CD4-positive, alpha-beta memory T cell (primary cell): ENCODE results near the gene ARHGAP9. TPM values are rescaled to one million over a fixed set of nuclear protein-coding genes. Genes with fewer than 3 reads are reported as not detected.

Source experiments
- CTCF ChIA-PET: fragments of 350-600 bp; sonication (Branson Sonifier 250); formaldehyde crosslinking; loops from one replicate; lab custom pipeline; 2021; ENCODE audit warnings: inconsistent platforms; ENCODE audit not compliant: partially characterized antibody; lab: Charles Lee
- POLR2A ChIA-PET: fragments of 350-600 bp; sonication (Branson Sonifier 250); formaldehyde crosslinking; loops from one replicate; lab custom pipeline; 2021; ENCODE audit not compliant: partially characterized antibody; lab: Charles Lee
- DNase-seq, 5 donors: peaks; one replicate each; pipeline versions ENCODE4 v3.0.0 to v3.0.0-alpha.2; 2020 to 2022; ENCODE audit warnings: mixed read lengths in 1 of 5
- H3K27ac ChIP-seq: one replicate; pipeline ENCODE4 v1.7.0; 2013; ENCODE audit warnings: low read depth, low read length
- H3K27me3 ChIP-seq: 2 replicates; pipeline ENCODE4 v1.7.0; 2013; ENCODE audit warnings: mild to moderate bottlenecking, low read length, moderate library complexity; ENCODE audit not compliant: insufficient read depth
- H3K36me3 ChIP-seq: 2 replicates; pipeline ENCODE4 v1.7.0; 2013; ENCODE audit warnings: mild to moderate bottlenecking, low read length, moderate library complexity; ENCODE audit not compliant: insufficient read depth
- H3K4me1 ChIP-seq: 2 replicates; pipeline ENCODE4 v1.7.0; 2013; ENCODE audit warnings: mild to moderate bottlenecking, low read length, moderate library complexity; ENCODE audit not compliant: insufficient read depth
- H3K4me3 ChIP-seq, 2 donors: one replicate each; pipeline ENCODE4 v1.7.0; 2013; ENCODE audit warnings: low read length in 2 of 2, mild to moderate bottlenecking in 1 of 2
- H3K9me3 ChIP-seq, 2 donors: one replicate each; pipeline ENCODE4 v1.7.0; 2013; ENCODE audit warnings: low read length in 2 of 2, control low read depth in 1 of 2; ENCODE audit not compliant: control insufficient read depth in 1 of 2
- H3K27ac Mint-ChIP-seq, 7 donors: one replicate each; pipeline ENCODE4 v1.8.0; 2020 to 2021; ENCODE audit warnings: mixed read lengths in 7 of 7, mild to moderate bottlenecking in 6 of 7, inconsistent platforms in 3 of 7, moderate library complexity in 3 of 7
- H3K27me3 Mint-ChIP-seq, 2 donors: one replicate each; pipeline ENCODE4 v1.8.0; 2020 to 2021; ENCODE audit warnings: mixed read lengths in 2 of 2
- H3K36me3 Mint-ChIP-seq, 2 donors: one replicate each; pipeline ENCODE4 v1.8.0; 2020 to 2021; ENCODE audit warnings: mixed read lengths in 2 of 2, inconsistent platforms in 1 of 2, mild to moderate bottlenecking in 1 of 2
- H3K4me1 Mint-ChIP-seq, 4 donors: one replicate each; pipeline ENCODE4 v1.8.0; 2020 to 2021; ENCODE audit warnings: mixed read lengths in 4 of 4, mild to moderate bottlenecking in 1 of 4
- H3K4me3 Mint-ChIP-seq, 8 donors: one replicate each; pipeline ENCODE4 v1.8.0; 2020 to 2021; ENCODE audit warnings: mixed read lengths in 8 of 8, mild to moderate bottlenecking in 7 of 8, moderate library complexity in 6 of 8, inconsistent platforms in 3 of 8
- H3K9me3 Mint-ChIP-seq, 8 donors: one replicate each; pipeline ENCODE4 v1.8.0; 2020 to 2021; ENCODE audit warnings: mixed read lengths in 8 of 8, mild to moderate bottlenecking in 5 of 8, inconsistent platforms in 3 of 8, moderate library complexity in 1 of 8
- intact Hi-C: fragments of 100-400 bp; cut with micrococcal nuclease; formaldehyde crosslinking; loops from one replicate; pipeline ENCODE4 v1.15.1; 2023
- polyA plus RNA-seq, 2 donors: library from polyadenylated mRNA; unstranded; fragments of 300-500 nt; fragmentation: Illumina TruSeq; gene quantifications; one replicate each; pipeline ENCODE4 v1.2.3, GENCODE V29; 2021
- total RNA-seq, 2 experiments: library from RNA; stranded (reverse); gene quantifications; one replicate each; pipeline ENCODE4 v1.2.3, GENCODE V29; 2021

Gene ARHGAP9
- total and polyA plus RNA-seq, 4 experiments from 2014 or later, result 206 to 278 (median 241) TPM

GRCh38 chr12:57452937-57453509 is 26.6 kb downstream of the ARHGAP9 start:
- POLR2A ChIA-PET, result no interaction called here
- CTCF ChIA-PET, result interaction anchor here (0.7 to 5.0 kb wide), 17 partner anchors 9 to 192 kb away, joined by 3 to 43 read pairs (median 6); partner anchors contain the start of gene INHBC

DNA sequence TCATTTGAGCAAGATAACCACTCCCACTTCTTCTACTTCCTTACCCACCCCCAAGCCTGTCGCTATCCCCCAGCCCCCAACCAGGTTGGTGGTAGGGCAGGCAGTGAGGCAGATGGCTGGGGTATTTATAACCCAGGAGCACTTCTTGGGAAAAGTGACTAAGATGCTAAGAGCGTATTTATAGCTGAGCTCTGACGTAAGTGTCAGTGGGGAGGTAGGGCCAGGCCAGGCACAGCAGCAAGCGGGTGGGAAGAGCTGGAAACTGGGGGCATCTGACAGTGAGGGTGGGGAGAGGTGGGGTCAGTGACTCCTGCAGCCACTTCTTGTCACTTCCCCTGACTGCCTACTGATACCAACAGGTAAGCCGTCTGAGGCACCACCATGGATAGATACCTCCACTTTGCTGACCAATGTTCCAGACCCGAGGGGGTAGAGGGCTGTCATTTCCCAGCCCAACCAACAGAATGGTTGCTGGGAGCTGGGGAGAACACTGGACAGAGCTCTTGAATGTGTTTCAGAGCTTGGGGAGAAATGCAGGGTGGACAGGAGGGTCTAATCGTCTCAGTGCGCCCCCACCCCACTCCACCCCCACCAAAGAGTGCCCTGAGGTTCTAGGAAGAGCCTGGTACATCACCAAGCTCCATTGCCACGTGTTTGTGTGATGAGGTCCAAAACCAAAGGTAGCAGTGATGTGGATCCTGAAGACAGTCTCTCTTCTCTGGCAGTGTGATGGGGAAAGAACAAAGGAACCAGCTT is 27.3 kb downstream of the ARHGAP9 start:
- POLR2A ChIA-PET, result interaction anchor here (1.5 kb wide), 1 partner anchor 11 kb away, joined by 3 read pairs; no protein-coding TSS in a partner anchor
- intact Hi-C loops, result loop anchor here (2.0 to 10.0 kb wide), 2 partner anchors 190 to 242 kb away; partner anchors contain the start of gene OS9

More at GRCh38 chr12:57452937-57453509, 26.6 kb downstream of the ARHGAP9 start:
- Histone ChIP-seq H3K27ac (no peak overlapping the region), H3K36me3 (no peaks in the 10 kb centered on the region), H3K4me1 (peaks cover 4% of the 10 kb centered on the region), H3K4me3 (no peak overlapping the region), H3K9me3 (no peaks in the 10 kb centered on the region), H3K27me3 (no peaks in the 10 kb centered on the region)
- no peak overlapping the region for H3K27ac Mint-ChIP-seq
- no peak overlapping the region for H3K4me3 Mint-ChIP-seq
- intact Hi-C loops, result loop anchor here (2.0 to 10.0 kb wide), 2 partner anchors 190 to 242 kb away; partner anchors contain the start of gene OS9
- peaks cover 0 to 6% of the 10 kb centered on the region in 2 donors for H3K27me3 Mint-ChIP-seq
- peaks cover 3 to 12% (median 6%) of the 10 kb centered on the region in 4 donors for H3K4me1 Mint-ChIP-seq
- H3K9me3 Mint-ChIP-seq, result no peaks in the 10 kb centered on the region
- peak in 1 of 5 donors; percentile 41 for DNase-seq
- no peaks in the 10 kb centered on the region for H3K36me3 Mint-ChIP-seq

GRCh38 chr12:57451233-57451778 is 28.4 kb downstream of the ARHGAP9 start:
- CTCF ChIA-PET, result interaction anchor here (1.5 to 8.3 kb wide), 7 partner anchors 8 to 212 kb away, joined by 3 to 43 read pairs (median 8); partner anchors contain the start of gene GLI1
- Mint-ChIP-seq H3K27me3 (peaks cover 2 to 6% of the 10 kb centered on the region in 2 donors), H3K9me3 (no peaks in the 10 kb centered on the region), H3K4me1 (peaks cover 3 to 7% (median 5%) of the 10 kb centered on the region in 4 donors), H3K36me3 (no peaks in the 10 kb centered on the region), H3K27ac (no peak overlapping the region), H3K4me3 (no peak overlapping the region)
- H3K9me3 ChIP-seq, result no peaks in the 10 kb centered on the region
- intact Hi-C loops, result loop anchor here (10.0 kb wide), 1 partner anchor 243 kb away; the partner anchor contains the start of gene OS9
- H3K4me3 ChIP-seq, result no peak overlapping the region
- H3K27me3 ChIP-seq, result no peaks in the 10 kb centered on the region
- POLR2A ChIA-PET, result interaction anchor here (1.5 kb wide), 1 partner anchor 12 kb away, joined by 3 read pairs; no protein-coding TSS in a partner anchor
- H3K27ac ChIP-seq, result no peak overlapping the region
- H3K4me1 ChIP-seq, result peaks cover 4% of the 10 kb centered on the region
- H3K36me3 ChIP-seq, result no peaks in the 10 kb centered on the region
- DNase-seq, result no peak

More for the DNA sequence above, 27.3 kb downstream of the ARHGAP9 start:
- CTCF ChIA-PET, result interaction anchor here (0.7 to 8.3 kb wide), 17 partner anchors 7 to 213 kb away, joined by 3 to 43 read pairs (median 8); partner anchors contain the start of genes GLI1 and INHBC
- peaks cover 0 to 6% of the 10 kb centered on the region in 2 donors for H3K27me3 Mint-ChIP-seq
- DNase-seq, result no peak
- no peaks in the 10 kb centered on the region for H3K27me3 ChIP-seq
- H3K4me3 ChIP-seq, result no peak overlapping the region
- H3K36me3 Mint-ChIP-seq, result no peaks in the 10 kb centered on the region
- H3K9me3 Mint-ChIP-seq, result no peaks in the 10 kb centered on the region
- H3K4me3 Mint-ChIP-seq, result no peak overlapping the region
- peaks cover 4% of the 10 kb centered on the region for H3K4me1 ChIP-seq
- H3K9me3 ChIP-seq, result no peaks in the 10 kb centered on the region
- H3K36me3 ChIP-seq, result no peaks in the 10 kb centered on the region
- no peak overlapping the region for H3K27ac ChIP-seq
- H3K4me1 Mint-ChIP-seq, result peaks cover 3 to 12% (median 6%) of the 10 kb centered on the region in 4 donors
- no peak overlapping the region for H3K27ac Mint-ChIP-seq

DNA sequence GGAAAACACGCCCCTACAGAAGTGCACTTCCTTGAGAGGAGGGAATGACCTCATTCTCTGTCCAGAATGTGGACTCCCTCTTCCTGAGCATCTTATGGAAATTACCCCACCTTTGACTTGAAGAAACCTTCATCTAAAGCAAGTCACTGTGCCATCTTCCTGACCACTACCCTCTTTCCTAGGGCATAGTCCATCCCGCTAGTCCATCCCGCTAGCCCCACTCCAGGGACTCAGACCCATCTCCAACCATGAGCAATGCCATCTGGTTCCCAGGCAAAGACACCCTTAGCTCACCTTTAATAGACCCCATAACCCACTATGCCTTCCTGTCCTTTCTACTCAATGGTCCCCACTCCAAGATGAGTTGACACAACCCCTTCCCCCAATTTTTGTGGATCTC is 29.6 kb downstream of the ARHGAP9 start:
- Mint-ChIP-seq H3K9me3 (no peaks in the 10 kb centered on the region), H3K4me1 (no peaks in the 10 kb centered on the region), H3K27me3 (peaks cover 2 to 3% of the 10 kb centered on the region in 2 donors), H3K4me3 (no peak overlapping the region), H3K36me3 (no peaks in the 10 kb centered on the region), H3K27ac (no peak overlapping the region)
- Histone ChIP-seq H3K4me3 (no peak overlapping the region), H3K9me3 (no peaks in the 10 kb centered on the region), H3K36me3 (no peaks in the 10 kb centered on the region), H3K27ac (no peak overlapping the region), H3K4me1 (no peaks in the 10 kb centered on the region), H3K27me3 (no peaks in the 10 kb centered on the region)
- ChIA-PET CTCF (interaction anchor here (1.7 to 8.3 kb wide), 3 partner anchors 9 to 185 kb away, joined by 5 to 43 read pairs (median 43); partner anchors contain the start of gene GLI1), POLR2A (no interaction called here)
- intact Hi-C loops, result loop anchor here (10.0 kb wide), 1 partner anchor 245 kb away; the partner anchor contains the start of gene OS9
- no peak for DNase-seq

DNA sequence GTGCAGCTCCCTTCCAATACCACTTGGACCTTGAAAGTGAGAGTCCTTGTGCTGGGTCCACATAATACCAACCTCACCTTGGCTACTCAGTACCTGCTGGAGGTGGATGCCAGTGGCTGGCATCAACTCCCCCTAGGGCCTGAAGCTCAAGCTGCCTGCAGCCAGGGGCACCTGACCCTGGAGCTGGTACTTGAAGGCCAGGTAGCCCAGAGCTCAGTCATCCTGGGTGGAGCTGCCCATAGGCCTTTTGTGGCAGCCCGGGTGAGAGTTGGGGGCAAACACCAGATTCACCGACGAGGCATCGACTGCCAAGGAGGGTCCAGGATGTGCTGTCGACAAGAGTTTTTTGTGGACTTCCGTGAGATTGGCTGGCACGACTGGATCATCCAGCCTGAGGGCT is 30.3 kb downstream of the ARHGAP9 start:
- ChIA-PET CTCF (interaction anchor here (1.9 to 8.3 kb wide), 2 partner anchors 10 to 13 kb away, joined by 4 to 43 read pairs; partner anchors contain the start of gene GLI1), POLR2A (no interaction called here)
- no peaks in the 10 kb centered on the region for H3K36me3 ChIP-seq
- Mint-ChIP-seq H3K36me3 (no peaks in the 10 kb centered on the region), H3K4me1 (peaks cover 0 to 2% (median 0%) of the 10 kb centered on the region in 4 donors), H3K4me3 (no peak overlapping the region), H3K27ac (no peak overlapping the region), H3K9me3 (no peaks in the 10 kb centered on the region), H3K27me3 (peaks cover 2 to 3% of the 10 kb centered on the region in 2 donors)
- DNase-seq, result no peak
- no peak overlapping the region for H3K4me3 ChIP-seq
- H3K4me1 ChIP-seq, result no peaks in the 10 kb centered on the region
- no peaks in the 10 kb centered on the region for H3K27me3 ChIP-seq
- H3K27ac ChIP-seq, result no peak overlapping the region
- intact Hi-C loops, result no loop called here
- no peaks in the 10 kb centered on the region for H3K9me3 ChIP-seq

- Mint-ChIP-seq H3K27ac (no peak overlapping the region), H3K9me3 (no peaks in the 10 kb centered on the region), H3K4me1 (peaks cover 0 to 2% (median 0%) of the 10 kb centered on the region in 4 donors), H3K27me3 (peaks cover 2 to 3% of the 10 kb centered on the region in 2 donors), H3K36me3 (no peaks in the 10 kb centered on the region), H3K4me3 (no peak overlapping the region)
- Histone ChIP-seq H3K27me3 (no peaks in the 10 kb centered on the region), H3K4me3 (no peak overlapping the region), H3K4me1 (no peaks in the 10 kb centered on the region), H3K27ac (no peak overlapping the region), H3K36me3 (no peaks in the 10 kb centered on the region), H3K9me3 (no peaks in the 10 kb centered on the region)
- ChIA-PET CTCF (interaction anchor here (1.9 to 8.3 kb wide), 2 partner anchors 10 to 14 kb away, joined by 4 to 43 read pairs; partner anchors contain the start of gene GLI1), POLR2A (no interaction called here)
- intact Hi-C loops, result no loop called here
- no peak for DNase-seq
Measured at GRCh38 chr12:57448669-57449068, 31.0 kb downstream of the ARHGAP9 start.
